ENCODE results near the gene TPCN1. TPM values are rescaled to one million over a fixed set of nuclear protein-coding genes. Genes with fewer than 3 reads are reported as not detected.

Gene TPCN1
- total RNA-seq, 1 experiment from 2014 or later: 42.7 TPM

DNA sequence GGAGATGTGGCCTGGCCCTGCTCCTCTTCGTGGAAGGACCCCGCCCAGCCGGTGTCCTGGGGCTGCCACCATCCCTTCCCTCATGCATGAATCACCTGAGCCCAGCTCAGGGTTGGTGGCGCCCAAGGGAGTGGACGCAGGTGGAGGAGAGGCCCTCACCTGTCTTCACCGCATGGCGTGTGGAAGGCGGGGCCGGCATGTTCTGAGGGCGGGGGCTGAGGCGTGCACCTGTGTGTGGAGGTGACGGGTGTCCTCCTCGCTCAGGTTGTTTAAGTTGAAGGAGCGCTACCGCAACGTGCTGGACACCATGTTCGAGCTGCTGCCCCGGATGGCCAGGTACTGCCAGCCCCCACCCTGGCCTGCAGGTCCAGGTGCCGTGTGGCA, 66.6 kb downstream of the TPCN1 start:
- Histone ChIP-seq H3F3A (ENCODE audit: insufficient read depth, low read depth) (no peaks in the 10 kb centered on the region), H4K20me1 (ENCODE audit: insufficient read depth) (no peaks in the 10 kb centered on the region), H3K4me3 (no peak overlapping the region), H3K36me3 (ENCODE audit: low read depth) (no peaks in the 10 kb centered on the region), H3K27ac (no peak overlapping the region), H3K79me2 (ENCODE audit: low read depth) (no peaks in the 10 kb centered on the region), H3K27me3 (ENCODE audit: insufficient read depth, low read depth) (no peaks in the 10 kb centered on the region), H3K4me2 (no peak overlapping the region), H3K9me3 (ENCODE audit: insufficient read depth, low read depth) (no peaks in the 10 kb centered on the region), H3K9me2 (ENCODE audit: insufficient read depth) (no peaks in the 10 kb centered on the region), H3K4me1 (replicated peaks; ENCODE audit: insufficient read depth) (no peaks in the 10 kb centered on the region), H2AFZ (no peak overlapping the region)
- no peak for TF ChIP-seq CTCF (conservative IDR thresholded peaks at IDR 0.05)
- no peak for TF ChIP-seq EZH2 (IDR thresholded peaks at IDR 0.05; ENCODE audit: low read depth)
- ChIA-PET CTCF (no interaction called here), POLR2A (ENCODE audit: unreplicated experiment) (interaction anchor here (0.5 kb wide), 1 partner anchor 126 kb away, joined by 10 read pairs; no protein-coding TSS in a partner anchor)
- intact Hi-C loops (cut with micrococcal nuclease; ENCODE audit: unreplicated experiment): no loop called here
- no TSS peak for BruUV-seq (replicated peaks)
- no peak for DNase-seq

GRCh38 chr12:113289361-113289760, 68.1 kb downstream of the TPCN1 start:
- Histone ChIP-seq H3K4me3 (no peak overlapping the region), H3K4me1 (replicated peaks; ENCODE audit: insufficient read depth) (no peaks in the 10 kb centered on the region), H3K9me2 (ENCODE audit: insufficient read depth) (no peaks in the 10 kb centered on the region), H3K79me2 (ENCODE audit: low read depth) (no peaks in the 10 kb centered on the region), H3K27ac (no peak overlapping the region), H2AFZ (no peak overlapping the region), H4K20me1 (ENCODE audit: insufficient read depth) (no peaks in the 10 kb centered on the region), H3K36me3 (ENCODE audit: low read depth) (no peaks in the 10 kb centered on the region), H3K9me3 (ENCODE audit: insufficient read depth, low read depth) (no peaks in the 10 kb centered on the region), H3K27me3 (ENCODE audit: insufficient read depth, low read depth) (no peaks in the 10 kb centered on the region), H3F3A (ENCODE audit: insufficient read depth, low read depth) (no peaks in the 10 kb centered on the region), H3K4me2 (no peak overlapping the region)
- TF ChIP-seq EZH2 (IDR thresholded peaks at IDR 0.05; ENCODE audit: low read depth) (no peak), CTCF (conservative IDR thresholded peaks at IDR 0.05) (no peak)
- ChIA-PET CTCF (no interaction called here), POLR2A (ENCODE audit: unreplicated experiment) (interaction anchor here (0.6 kb wide), 1 partner anchor 136 kb away, joined by 7 read pairs; no protein-coding TSS in a partner anchor)
- DNase-seq: no peak
- no TSS peak for BruUV-seq (replicated peaks)
- intact Hi-C loops (cut with micrococcal nuclease; ENCODE audit: unreplicated experiment): no loop called here

GRCh38 chr12:113290506-113290905, 69.2 kb downstream of the TPCN1 start:
- H3F3A ChIP-seq (ENCODE audit: insufficient read depth, low read depth): no peaks in the 10 kb centered on the region
- no peak overlapping the region for H2AFZ ChIP-seq
- H3K4me1 ChIP-seq (replicated peaks; ENCODE audit: insufficient read depth): no peaks in the 10 kb centered on the region
- no peaks in the 10 kb centered on the region for H3K9me2 ChIP-seq (ENCODE audit: insufficient read depth)
- intact Hi-C loops (cut with micrococcal nuclease; ENCODE audit: unreplicated experiment): no loop called here
- no peaks in the 10 kb centered on the region for H3K27me3 ChIP-seq (ENCODE audit: insufficient read depth, low read depth)
- CTCF ChIA-PET: no interaction called here
- H3K4me2 ChIP-seq: no peak overlapping the region
- H3K9me3 ChIP-seq (ENCODE audit: insufficient read depth, low read depth): no peaks in the 10 kb centered on the region
- no TSS peak for BruUV-seq (replicated peaks)
- no peak overlapping the region for H3K27ac ChIP-seq
- H4K20me1 ChIP-seq (ENCODE audit: insufficient read depth): no peaks in the 10 kb centered on the region
- H3K79me2 ChIP-seq (ENCODE audit: low read depth): no peaks in the 10 kb centered on the region
- DNase-seq: no peak
- TF ChIP-seq EZH2 (IDR thresholded peaks at IDR 0.05; ENCODE audit: low read depth) (no peak), CTCF (conservative IDR thresholded peaks at IDR 0.05) (no peak)
- H3K36me3 ChIP-seq (ENCODE audit: low read depth): no peaks in the 10 kb centered on the region
- POLR2A ChIA-PET (ENCODE audit: unreplicated experiment): interaction anchor here (0.6 kb wide), 1 partner anchor 216 kb away, joined by 3 read pairs; no protein-coding TSS in a partner anchor
- no peak overlapping the region for H3K4me3 ChIP-seq

All from PC-9 (cell line).